ENCODE data around the gene ZFP36.

The ZFP36 gene

GRCh38 chr19:39415111-39416046 lies 8.7 kb downstream of the ZFP36 start:
- in situ Hi-C loops (cut with MboI; ENCODE audit: low sequenced_read_pairs, unreplicated experiment), result no loop called here
- TF ChIP-seq CTCF (IDR thresholded peaks at IDR 0.05; ENCODE audit: borderline replicate concordance, control extremely low read depth, extremely low read depth, insufficient read depth, missing control alignments), result no peak
- peak; percentile 23 for DNase-seq (ENCODE audit: low spot score)

- TF ChIP-seq CTCF (IDR thresholded peaks at IDR 0.05; ENCODE audit: borderline replicate concordance, control extremely low read depth, extremely low read depth, insufficient read depth, missing control alignments), result no peak
- in situ Hi-C loops (cut with MboI; ENCODE audit: low sequenced_read_pairs, unreplicated experiment), result no loop called here
Measured at GRCh38 chr19:39416152-39417120, 9.8 kb downstream of the ZFP36 start.

GRCh38 chr19:39417463-39418181 lies 11.0 kb downstream of the ZFP36 start:
- DNase-seq (ENCODE audit: low spot score), result no peak
- no peak for TF ChIP-seq CTCF (IDR thresholded peaks at IDR 0.05; ENCODE audit: borderline replicate concordance, control extremely low read depth, extremely low read depth, insufficient read depth, missing control alignments)
- in situ Hi-C loops (cut with MboI; ENCODE audit: low sequenced_read_pairs, unreplicated experiment), result no loop called here

More at GRCh38 chr19:39416152-39417120, 9.8 kb downstream of the ZFP36 start:
- peak; percentile 17 for DNase-seq (ENCODE audit: low spot score)

GRCh38 chr19:39419003-39419402 lies 12.4 kb downstream of the ZFP36 start:
- in situ Hi-C loops (cut with MboI; ENCODE audit: low sequenced_read_pairs, unreplicated experiment), result no loop called here

GRCh38 chr19:39420769-39421168 lies 14.1 kb downstream of the ZFP36 start:
- in situ Hi-C loops (cut with MboI; ENCODE audit: low sequenced_read_pairs, unreplicated experiment), result no loop called here
- no peak for DNase-seq (ENCODE audit: low spot score)
- no peak for TF ChIP-seq CTCF (IDR thresholded peaks at IDR 0.05; ENCODE audit: borderline replicate concordance, control extremely low read depth, extremely low read depth, insufficient read depth, missing control alignments)

More at GRCh38 chr19:39419003-39419402, 12.4 kb downstream of the ZFP36 start:
- no peak for TF ChIP-seq CTCF (IDR thresholded peaks at IDR 0.05; ENCODE audit: borderline replicate concordance, control extremely low read depth, extremely low read depth, insufficient read depth, missing control alignments)
- no peak for DNase-seq (ENCODE audit: low spot score)

GRCh38 chr19:39422020-39422419 lies 15.4 kb downstream of the ZFP36 start:
- in situ Hi-C loops (cut with MboI; ENCODE audit: low sequenced_read_pairs, unreplicated experiment), result no loop called here
- TF ChIP-seq CTCF (IDR thresholded peaks at IDR 0.05; ENCODE audit: borderline replicate concordance, control extremely low read depth, extremely low read depth, insufficient read depth, missing control alignments), result no peak
- no peak for DNase-seq (ENCODE audit: low spot score)

Measured in GM13976 (cell line).